Astrocyte (in vitro differentiated cells and primary cell): ENCODE data around the gene F2.

Source experiments
- EZH2 ChIP-seq: IDR thresholded peaks from 2 replicates; pipeline ENCODE4 v1.6.1; 2012; ENCODE audit warnings: mild to moderate bottlenecking, low read length, inconsistent platforms; ENCODE audit not compliant: insufficient read depth
- TF ChIP-seq, protein P1 (sequence below): IDR thresholded peaks from 2 replicates; pipeline ENCODE4 v1.5.1; 2011; ENCODE audit warnings: low read depth, mild to moderate bottlenecking, inconsistent platforms, low read length, moderate library complexity; ENCODE audit not compliant: insufficient read depth

DNA sequence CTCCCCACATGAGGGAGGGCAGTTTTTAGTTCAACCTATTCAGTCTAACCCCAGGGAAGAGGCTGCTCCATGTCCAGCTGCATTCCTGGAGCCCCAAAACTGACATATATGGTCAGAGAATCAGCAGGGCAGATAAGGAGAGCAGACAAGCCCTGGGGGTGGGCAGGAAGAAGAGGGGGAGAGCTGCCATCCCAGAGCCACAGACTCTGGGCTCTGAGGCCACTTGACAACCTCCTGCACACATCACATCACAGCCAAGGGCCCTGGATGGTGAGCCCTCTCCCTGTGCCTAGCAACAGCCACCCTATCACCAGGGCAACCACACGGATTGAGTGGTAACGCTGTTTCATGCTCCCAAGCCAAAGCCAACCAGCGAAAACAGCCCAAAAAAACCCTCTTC lies 21.7 kb upstream of the F2 start:
- TF ChIP-seq, protein P1, sequence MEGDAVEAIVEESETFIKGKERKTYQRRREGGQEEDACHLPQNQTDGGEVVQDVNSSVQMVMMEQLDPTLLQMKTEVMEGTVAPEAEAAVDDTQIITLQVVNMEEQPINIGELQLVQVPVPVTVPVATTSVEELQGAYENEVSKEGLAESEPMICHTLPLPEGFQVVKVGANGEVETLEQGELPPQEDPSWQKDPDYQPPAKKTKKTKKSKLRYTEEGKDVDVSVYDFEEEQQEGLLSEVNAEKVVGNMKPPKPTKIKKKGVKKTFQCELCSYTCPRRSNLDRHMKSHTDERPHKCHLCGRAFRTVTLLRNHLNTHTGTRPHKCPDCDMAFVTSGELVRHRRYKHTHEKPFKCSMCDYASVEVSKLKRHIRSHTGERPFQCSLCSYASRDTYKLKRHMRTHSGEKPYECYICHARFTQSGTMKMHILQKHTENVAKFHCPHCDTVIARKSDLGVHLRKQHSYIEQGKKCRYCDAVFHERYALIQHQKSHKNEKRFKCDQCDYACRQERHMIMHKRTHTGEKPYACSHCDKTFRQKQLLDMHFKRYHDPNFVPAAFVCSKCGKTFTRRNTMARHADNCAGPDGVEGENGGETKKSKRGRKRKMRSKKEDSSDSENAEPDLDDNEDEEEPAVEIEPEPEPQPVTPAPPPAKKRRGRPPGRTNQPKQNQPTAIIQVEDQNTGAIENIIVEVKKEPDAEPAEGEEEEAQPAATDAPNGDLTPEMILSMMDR = no peak
- no peak for TF ChIP-seq EZH2
